Hair follicle dermal papilla cell (primary cell): Measurements from ENCODE around the gene OR4F17. TPM values are rescaled to one million over a fixed set of nuclear protein-coding genes. Genes with fewer than 3 reads are reported as not detected.

Experiments used
- total RNA-seq: library from RNA; depleted of rRNA; stranded (reverse); fragments of >200 nt; gene quantifications from 2 replicates; pipeline ENCODE4 v1.2.3, GENCODE V29; 2012

OR4F17 gene, protein sequence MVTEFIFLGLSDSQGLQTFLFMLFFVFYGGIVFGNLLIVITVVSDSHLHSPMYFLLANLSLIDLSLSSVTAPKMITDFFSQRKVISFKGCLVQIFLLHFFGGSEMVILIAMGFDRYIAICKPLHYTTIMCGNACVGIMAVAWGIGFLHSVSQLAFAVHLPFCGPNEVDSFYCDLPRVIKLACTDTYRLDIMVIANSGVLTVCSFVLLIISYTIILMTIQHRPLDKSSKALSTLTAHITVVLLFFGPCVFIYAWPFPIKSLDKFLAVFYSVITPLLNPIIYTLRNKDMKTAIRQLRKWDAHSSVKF
- not detected in 2 replicates for total RNA-seq

DNA sequence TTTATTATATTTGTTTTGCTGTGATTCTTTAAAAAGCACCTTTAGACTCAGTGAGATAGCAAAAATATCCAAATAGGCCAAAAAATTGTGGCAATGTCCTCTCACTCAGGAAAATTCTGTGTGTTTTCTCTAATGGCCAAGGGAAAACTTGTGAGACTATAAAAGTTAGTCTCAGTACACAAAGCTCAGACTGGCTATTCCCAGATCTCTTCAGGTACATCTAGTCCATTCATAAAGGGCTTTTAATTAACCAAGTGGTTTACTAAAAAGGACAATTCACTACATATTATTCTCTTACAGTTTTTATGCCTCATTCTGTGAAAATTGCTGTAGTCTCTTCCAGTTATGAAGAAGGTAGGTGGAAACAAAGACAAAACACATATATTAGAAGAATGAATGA is at the start of gene OR4F17:
Gene OR4F17, plus strand, starts transcription at position 301 of the 400 bp plus-strand sequence. CDS start 3,575 bp downstream, outside the sequence.

Other genes with a start within 250 kb of the OR4F17 start
- 3.8 and 14.8 TPM in 2 replicates for gene PLPP2, start 184.3 kb downstream of the OR4F17 start, total RNA-seq
- gene MIER2, start 237.7 kb downstream of the OR4F17 start, total RNA-seq, result 13.8 and 21.0 TPM in 2 replicates